Left renal pelvis (tissue), 4 donors: ENCODE data around the gene DLAT. TPM values are rescaled to one million over a fixed set of nuclear protein-coding genes. Genes with fewer than 3 reads are reported as not detected.
"Not testable (repeated sequence)": the region's sequence is repeated elsewhere in the genome, so short reads cannot be mapped to it uniquely, and the experiment has no call there.

Experiments used
- DNase-seq, 4 donors: peaks; one replicate each; pipeline ENCODE4 v3.0.0-alpha.2; 2013; ENCODE audit warnings: low read depth in 4 of 4, low spot score in 3 of 4
- polyA plus RNA-seq, 4 donors: library from polyadenylated mRNA; unstranded; fragments of 120-200 nt; gene quantifications; one replicate each; pipeline ENCODE4 v1.2.1, GENCODE V29; 2013; ENCODE audit not compliant: insufficient read length in 4 of 4

DLAT gene
- polyA plus RNA-seq, 4 donors = 31.3 to 57.1 (median 49.1) TPM

- no peak for DNase-seq
Observed at GRCh38 chr11:112042961-112043304, 17.7 kb downstream of the DLAT start.

GRCh38 chr11:112044961-112045360 lies 19.8 kb downstream of the DLAT start:
- DNase-seq = no peak

- DNase-seq = not testable (repeated sequence)
Observed at GRCh38 chr11:112046647-112047046, 21.4 kb downstream of the DLAT start.

DNA sequence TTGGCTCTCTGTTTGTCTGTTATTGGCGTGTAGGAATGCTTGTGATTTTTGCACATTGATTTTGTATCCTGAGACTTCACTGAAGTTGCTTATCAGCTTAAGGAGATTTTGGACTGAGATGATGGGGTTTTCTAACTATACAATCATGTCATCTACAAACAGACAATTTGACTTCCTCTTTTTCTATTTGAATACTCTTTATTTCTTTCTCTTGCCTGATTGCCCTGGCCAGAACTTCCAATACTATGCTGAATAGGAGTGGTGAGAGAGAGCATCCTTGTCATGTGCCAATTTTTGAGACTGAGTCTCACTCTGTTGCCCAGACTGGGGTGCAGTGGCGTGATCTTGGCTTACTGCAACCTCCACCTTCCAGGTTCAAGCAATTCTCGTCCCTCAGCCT lies 23.0 kb downstream of the DLAT start:
- DNase-seq = not testable (repeated sequence)

DNA sequence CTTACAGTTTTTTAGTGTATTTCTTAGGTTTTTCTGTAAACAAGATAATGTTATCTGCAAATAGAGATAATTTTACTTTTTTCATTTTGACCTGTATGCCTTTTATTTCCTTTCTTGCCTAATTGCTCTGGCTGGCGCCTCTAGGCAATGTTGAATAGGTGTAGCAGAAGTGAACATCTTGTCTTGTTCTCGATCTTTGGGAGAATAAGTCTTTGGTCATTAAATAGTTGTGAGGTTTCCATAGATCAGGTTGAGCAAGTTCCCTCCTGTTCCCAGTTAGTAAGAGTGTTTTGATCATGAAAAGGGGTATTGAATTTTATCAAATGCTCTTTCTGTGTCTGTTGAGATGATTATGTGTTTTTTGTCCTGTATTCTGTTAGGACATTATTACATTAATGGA lies 24.6 kb downstream of the DLAT start:
- DNase-seq = no peak

DNA sequence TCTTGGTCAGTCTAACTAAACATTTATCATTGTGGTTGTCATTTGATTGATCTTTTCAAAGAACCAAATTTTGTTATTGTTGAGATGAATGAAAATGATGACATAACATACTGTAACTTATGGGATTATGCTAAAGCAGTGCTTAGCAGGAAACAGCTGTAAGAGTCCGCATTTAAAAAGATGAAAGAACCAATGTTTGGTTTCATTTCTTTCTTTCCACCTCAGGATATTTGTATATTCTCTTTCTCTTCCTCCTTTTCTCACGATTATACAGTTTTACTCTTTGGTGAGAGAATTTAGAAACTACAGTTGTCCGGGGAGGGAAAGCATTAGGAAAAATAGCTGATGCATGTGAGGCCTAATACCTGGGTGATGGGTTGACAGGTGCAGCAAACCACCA lies 25.5 kb downstream of the DLAT start:
- DNase-seq = no peak

DNA sequence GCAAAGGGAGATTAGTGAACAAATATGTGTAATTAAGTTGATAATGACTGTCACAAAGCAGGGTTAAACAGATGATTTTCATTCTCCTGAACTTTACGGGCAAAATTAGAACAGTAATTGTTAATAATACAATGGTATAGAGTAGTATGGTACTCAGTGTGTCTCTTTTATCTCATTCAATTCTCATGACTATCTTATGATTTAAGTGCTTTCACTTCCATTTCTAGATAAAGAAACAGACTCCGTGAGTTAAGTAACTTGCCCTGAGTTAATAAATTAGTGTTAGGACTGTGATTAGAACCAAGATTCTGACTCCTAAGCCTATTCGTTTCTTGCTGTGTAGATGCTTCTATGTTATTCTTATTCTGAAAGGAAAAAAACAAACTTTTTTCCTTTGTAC lies 26.6 kb downstream of the DLAT start:
- no peak for DNase-seq

DNA sequence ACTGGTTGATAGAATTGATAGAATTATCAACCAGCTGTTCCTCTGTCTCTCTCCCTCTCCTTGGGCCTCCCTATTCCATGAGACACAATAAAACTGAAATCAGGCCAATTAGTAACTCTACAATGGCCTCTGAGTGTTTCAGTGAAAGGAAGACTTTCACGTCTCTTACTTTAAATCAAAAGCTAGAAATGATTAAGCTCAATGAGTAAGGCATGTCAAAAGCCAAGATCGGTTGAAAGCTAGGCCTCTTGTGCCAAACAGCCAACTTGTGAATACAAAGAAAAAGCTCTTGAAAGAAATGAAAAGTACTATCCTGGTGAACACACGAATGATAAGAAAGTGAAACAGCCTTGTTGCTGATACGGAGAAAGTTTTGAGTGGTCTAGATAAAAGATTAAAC lies 32.0 kb downstream of the DLAT start:
- no peak for DNase-seq

- DNase-seq = no peak
Observed at GRCh38 chr11:112058103-112058502, 32.9 kb downstream of the DLAT start.

DNA sequence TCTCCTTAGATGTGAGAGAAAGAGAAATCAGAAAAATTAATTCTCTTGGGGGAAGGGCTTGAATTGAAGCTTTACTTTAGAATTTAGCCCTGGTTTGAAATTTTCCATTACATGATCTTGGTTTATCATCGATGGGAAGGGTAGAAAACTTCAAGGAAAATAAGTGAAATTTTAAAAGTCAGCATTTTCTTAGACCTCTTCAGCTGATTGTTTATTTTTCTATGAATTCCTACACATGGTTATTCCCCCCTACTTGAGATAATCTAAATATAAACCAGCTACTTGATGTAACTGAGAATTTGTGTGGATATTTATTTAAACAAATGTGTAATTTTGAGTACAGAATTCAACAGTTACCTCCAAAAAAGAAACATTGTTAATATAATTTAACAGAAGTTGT lies 37.7 kb downstream of the DLAT start:
- DNase-seq = no peak

DNA sequence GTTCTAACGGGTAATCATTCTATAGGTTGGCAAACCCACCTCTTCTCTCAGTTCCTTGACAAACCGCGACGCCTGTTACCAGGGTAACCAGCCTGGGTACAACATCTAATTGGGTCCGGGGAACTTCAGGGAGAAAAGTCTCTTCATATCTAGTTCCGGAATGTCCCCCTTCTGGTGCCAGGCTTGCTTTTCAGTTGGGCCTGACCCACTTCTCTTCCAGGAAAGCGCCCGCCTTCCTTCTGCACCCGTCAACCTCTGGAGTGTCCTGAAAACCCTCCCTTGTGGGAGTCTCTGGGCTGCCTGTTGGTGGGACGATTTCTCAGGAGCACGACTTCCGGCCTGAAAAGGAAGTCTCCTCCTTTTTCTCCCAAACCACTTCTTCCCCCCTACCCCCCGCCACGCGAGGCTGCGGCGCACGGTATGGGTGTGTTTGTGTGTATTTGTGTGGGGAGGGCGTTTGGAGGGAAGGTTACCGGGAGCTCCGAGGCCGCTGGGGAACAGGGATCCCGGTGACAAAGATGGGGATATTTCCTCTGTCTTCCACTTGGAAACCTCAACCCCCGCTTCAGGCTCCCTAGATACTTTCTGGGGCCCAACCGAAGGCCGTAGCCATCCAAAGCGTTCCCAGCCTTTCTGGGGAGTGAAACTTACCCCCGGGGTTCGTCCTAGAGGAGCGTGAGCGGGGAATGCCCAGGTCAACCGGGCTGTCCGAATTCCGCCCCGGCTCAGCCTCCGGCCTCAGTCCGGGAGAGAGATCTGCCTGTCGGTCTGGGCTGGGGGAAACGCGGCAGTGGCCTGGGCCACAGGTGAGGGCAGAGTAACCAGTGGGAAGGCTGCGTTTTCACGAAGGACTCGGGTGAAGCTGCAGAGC lies 49.0 kb downstream of the DLAT start, which contains the start of the genes NKAPD1 and PIH1D2:
Gene NKAPD1 (plus strand): TSS at position 359 of the 871 bp plus-strand sequence. CDS start 1,276 bp downstream, outside the sequence.
Gene PIH1D2 (minus strand): TSS at position 77 of the 871 bp plus-strand sequence. CDS start 843 bp downstream, outside the sequence.
- peak; percentile 68 to 83 (median 81) for DNase-seq

GRCh38 chr11:112082729-112083128 lies 57.5 kb downstream of the DLAT start:
- DNase-seq = no peak

DNA sequence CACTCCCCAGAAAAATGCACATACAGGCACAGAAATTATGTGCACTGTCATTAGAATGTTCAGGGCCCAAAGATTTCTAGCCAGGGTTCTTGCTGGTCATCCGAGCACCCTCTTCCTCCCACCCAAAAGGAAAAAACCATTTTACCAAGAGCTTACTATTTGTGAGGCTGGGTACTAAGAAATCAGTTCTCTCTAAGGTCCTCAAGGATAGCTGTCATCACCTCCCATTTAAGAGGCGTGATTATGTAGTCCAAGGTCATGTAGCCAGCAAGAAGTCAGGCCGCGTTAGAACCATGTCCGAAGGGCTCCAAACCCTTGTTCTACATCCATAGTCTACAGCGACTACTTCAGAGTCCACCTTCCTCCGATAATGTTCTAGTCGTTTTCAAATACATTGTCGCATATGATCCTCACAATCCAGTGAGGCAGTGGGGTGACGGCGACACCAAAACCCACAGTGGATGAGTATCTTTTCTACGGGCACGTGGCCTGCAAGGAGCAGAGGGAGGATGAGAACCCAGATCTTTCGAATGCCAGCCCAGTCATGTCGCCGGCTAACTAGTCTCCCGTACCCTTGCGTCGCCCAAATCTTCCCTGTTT lies 60.7 kb downstream of the DLAT start:
- peak in 1 of 4 donors; percentile 6 for DNase-seq

- DNase-seq = peak; percentile 90 to 97 (median 96)
Observed at GRCh38 chr11:112086422-112087191, 61.4 kb downstream of the DLAT start, which contains the start of the genes SDHD and TIMM8B. Gene SDHD, plus strand, starts transcription at chr11:112086873. Its CDS starts 35 bp downstream, at chr11:112086908. Gene TIMM8B, minus strand, starts transcription at chr11:112086756. Its CDS starts 33 bp downstream, at chr11:112086723.

DNA sequence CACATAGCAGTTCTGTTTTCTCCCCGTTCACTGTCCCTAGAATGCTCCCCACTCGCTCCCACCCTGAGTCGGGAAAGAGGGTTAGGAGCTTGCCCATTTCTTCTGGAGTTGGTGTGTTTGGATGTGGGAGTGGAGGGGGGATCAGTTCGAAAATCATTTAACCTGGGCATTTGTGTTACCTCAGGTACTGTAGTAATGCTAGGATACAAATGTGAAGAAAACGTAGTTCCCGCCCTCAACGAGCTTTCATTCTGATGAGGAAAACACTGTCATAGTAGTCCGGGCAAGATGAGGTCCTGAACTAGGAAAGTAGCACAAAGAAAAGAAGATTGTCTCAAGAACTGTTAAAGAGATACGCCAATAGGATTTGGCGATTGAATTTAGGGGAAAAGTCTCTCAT lies 62.0 kb downstream of the DLAT start:
- no peak for DNase-seq

GRCh38 chr11:112095302-112095701 lies 70.1 kb downstream of the DLAT start:
- DNase-seq = not testable (repeated sequence)

DNA sequence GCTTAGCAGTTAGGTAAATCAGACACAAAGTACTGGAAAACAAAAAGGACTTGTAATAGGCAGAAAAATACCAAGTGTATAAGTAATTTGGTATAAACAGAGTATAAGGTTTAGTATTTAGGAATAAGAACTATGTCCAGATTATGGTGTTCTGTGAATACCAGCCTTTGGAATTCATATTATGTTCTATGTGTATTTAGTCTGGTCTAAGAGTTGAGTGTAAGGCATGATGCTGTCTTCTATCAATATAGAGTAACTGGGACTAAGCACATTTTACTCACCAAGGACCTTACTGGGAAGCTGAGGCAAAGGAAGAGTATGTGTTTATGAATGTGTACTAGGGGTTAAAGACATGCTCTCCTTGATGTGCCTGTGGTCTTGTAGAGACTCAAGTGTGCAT lies 71.0 kb downstream of the DLAT start:
- DNase-seq = no peak

DNA sequence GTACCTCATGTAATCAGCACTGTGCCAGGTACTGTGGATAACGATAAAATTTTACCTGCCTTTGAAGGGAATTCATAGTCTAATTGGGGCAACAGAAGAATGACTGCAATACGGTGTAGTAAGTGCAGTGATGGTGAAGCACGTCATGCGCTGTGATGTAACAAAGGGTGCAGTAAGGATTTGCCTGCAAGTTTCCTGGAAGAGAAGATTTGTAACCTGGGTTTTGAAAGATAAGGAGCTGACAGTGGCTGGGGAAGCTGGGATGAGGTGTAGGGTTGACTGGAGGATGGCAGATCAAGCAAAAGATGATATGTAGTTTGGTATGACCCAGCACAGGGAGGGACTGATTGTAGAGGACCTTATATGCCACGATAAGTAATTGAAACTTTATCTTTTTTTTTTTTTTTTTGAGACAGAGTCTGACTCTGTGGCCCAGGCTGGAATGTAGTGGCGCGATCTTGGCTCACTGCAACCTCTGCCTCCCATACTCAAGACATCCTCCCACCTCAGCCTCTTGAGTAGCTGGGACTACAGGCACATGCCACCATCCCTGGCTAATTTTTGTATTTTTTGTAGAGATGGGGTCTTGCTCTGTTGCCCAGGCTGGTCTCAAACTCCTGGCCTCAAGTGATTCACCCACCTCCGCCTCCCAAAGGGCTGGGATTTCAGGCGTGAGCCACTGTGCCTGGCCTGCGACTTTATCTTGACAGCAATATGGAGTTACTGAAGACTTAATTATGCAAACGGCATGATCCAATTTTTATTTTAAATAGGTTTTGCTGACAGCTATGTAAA lies 72.7 kb downstream of the DLAT start:
- no peak for DNase-seq

DNA sequence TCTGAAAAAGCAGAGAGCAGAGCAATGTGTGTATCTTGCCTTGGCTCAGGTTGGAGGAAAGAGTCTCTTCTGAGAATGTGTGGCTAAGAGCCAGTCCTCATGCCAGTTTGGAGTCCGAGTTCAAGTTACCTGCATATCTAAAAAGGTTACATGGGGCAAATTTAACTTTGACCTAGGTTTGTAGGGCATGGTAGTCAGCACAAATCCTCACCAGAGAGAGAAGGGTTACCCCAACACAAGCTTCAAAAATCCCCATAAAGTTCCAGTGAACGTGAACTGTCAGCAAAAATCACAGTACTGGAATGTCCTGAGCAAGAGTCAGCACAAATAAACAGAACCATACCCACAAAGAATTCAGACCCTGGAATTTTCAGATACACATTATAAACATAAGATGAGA lies 75.3 kb downstream of the DLAT start:
- DNase-seq = no peak

DNA sequence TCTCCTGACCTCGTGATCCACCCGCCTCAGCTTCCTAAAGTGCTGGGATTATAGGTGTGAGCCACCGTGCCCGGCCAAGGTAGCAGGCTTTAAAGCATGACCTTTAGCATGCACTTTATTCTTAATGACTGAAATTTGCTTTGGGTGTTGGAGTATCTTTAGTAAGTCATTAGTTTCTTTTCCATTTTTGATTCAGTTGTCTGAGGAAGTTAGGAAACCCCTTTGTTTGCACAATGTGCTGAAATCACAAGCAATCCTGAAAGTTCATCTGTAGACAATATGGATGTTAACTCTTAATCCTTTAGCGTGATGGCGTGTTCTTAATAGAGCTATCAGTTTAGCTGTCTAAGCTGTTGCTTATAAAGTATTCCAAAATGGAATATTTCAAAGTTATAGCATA lies 78.2 kb downstream of the DLAT start:
- DNase-seq = no peak
